Activated B cell treated with CpG ODN at 0.5 μM for 24 hours (primary cell): Measurements from ENCODE around the gene SCGB1D2. TPM values are rescaled to one million over a fixed set of nuclear protein-coding genes. Genes with fewer than 3 reads are reported as not detected.

ENCODE experiments used
- ATAC-seq: fragments of 200-7000 bp; cut with Tn5 transposase; one replicate; pipeline ENCODE4 v1.10.0; 2021; ENCODE audit warnings: low read depth, mild to moderate bottlenecking, moderate library complexity
- CTCF ChIA-PET: fragments of 350-600 bp; sonication (Branson Sonifier 250); formaldehyde crosslinking; loops from one replicate; lab custom pipeline; 2021; ENCODE audit warnings: antibody characterized with exemption; lab: Charles Lee
- POLR2A ChIA-PET: fragments of 350-600 bp; sonication (Branson Sonifier 250); formaldehyde crosslinking; loops from one replicate; lab custom pipeline; 2021; ENCODE audit warnings: antibody characterized with exemption; lab: Charles Lee
- DNase-seq: peaks from one replicate; pipeline ENCODE4 v3.0.0; 2022
- H3K27ac Mint-ChIP-seq: one replicate; pipeline ENCODE4 v1.8.0; 2020; ENCODE audit warnings: mixed read lengths
- H3K27me3 Mint-ChIP-seq: one replicate; pipeline ENCODE4 v1.8.0; 2021; ENCODE audit warnings: mixed read lengths
- H3K36me3 Mint-ChIP-seq: one replicate; pipeline ENCODE4 v1.8.0; 2021; ENCODE audit warnings: low read depth, mixed read lengths
- H3K4me1 Mint-ChIP-seq: one replicate; pipeline ENCODE4 v1.8.0; 2021; ENCODE audit warnings: mixed read lengths
- H3K4me3 Mint-ChIP-seq: one replicate; pipeline ENCODE4 v1.8.0; 2020; ENCODE audit warnings: mild to moderate bottlenecking, mixed read lengths
- H3K9me3 Mint-ChIP-seq: one replicate; pipeline ENCODE4 v1.8.0; 2020; ENCODE audit warnings: mixed read lengths
- intact Hi-C: fragments of 100-400 bp; cut with micrococcal nuclease; formaldehyde crosslinking; loops from one replicate; pipeline ENCODE4 v1.15.1; 2024
- total RNA-seq: library from RNA; stranded (reverse); gene quantifications from 2 replicates; pipeline ENCODE4 v1.2.3, GENCODE V29; 2022
- TF ChIP-seq, protein P1 (sequence below): fragments of 200-600 bp; IDR thresholded peaks from one replicate; pipeline ENCODE4 v1.8.0; 2022; ENCODE audit warnings: antibody characterized with exemption, mild to moderate bottlenecking

SCGB1D2 gene
- total RNA-seq, 1 donor from 2014 or later: not detected

DNA sequence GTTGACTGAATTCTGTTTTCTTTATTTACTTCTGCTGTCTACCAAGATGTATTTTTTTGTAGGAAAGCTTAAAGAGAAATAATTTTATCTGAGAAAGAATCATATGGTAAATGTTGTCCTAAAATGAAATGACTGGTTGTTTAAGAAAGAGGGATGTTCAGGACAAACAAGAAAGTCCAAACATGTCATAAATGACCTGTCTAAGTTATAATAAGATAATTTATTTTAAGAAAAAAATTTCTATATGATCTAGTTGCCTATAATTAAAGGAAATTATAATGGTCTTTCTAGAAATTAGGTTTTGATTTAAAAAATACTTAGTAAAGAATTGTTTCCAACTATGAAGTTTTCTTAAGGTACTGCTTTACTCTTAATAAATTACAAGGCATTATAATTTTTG, 38.4 kb downstream of the SCGB1D2 start:
- TF ChIP-seq, protein P1, sequence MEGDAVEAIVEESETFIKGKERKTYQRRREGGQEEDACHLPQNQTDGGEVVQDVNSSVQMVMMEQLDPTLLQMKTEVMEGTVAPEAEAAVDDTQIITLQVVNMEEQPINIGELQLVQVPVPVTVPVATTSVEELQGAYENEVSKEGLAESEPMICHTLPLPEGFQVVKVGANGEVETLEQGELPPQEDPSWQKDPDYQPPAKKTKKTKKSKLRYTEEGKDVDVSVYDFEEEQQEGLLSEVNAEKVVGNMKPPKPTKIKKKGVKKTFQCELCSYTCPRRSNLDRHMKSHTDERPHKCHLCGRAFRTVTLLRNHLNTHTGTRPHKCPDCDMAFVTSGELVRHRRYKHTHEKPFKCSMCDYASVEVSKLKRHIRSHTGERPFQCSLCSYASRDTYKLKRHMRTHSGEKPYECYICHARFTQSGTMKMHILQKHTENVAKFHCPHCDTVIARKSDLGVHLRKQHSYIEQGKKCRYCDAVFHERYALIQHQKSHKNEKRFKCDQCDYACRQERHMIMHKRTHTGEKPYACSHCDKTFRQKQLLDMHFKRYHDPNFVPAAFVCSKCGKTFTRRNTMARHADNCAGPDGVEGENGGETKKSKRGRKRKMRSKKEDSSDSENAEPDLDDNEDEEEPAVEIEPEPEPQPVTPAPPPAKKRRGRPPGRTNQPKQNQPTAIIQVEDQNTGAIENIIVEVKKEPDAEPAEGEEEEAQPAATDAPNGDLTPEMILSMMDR: no peak
- DNase-seq: no peak
- intact Hi-C loops: no loop called here
- no peaks in the 10 kb centered on the region for H3K36me3 Mint-ChIP-seq
- H3K4me1 Mint-ChIP-seq: no peaks in the 10 kb centered on the region
- no peak for ATAC-seq
- H3K9me3 Mint-ChIP-seq: no peaks in the 10 kb centered on the region
- H3K27me3 Mint-ChIP-seq: peaks cover 4% of the 10 kb centered on the region
- no peak overlapping the region for H3K4me3 Mint-ChIP-seq
- no peak overlapping the region for H3K27ac Mint-ChIP-seq
- POLR2A ChIA-PET: no interaction called here
- CTCF ChIA-PET: no interaction called here

Other genes with a start within 250 kb of the SCGB1D2 start
- gene INCENP, start 118.2 kb upstream of the SCGB1D2 start, total RNA-seq: 29.0 and 34.8 TPM in 2 replicates
- not detected in 2 replicates for gene SCGB1D1, start 52.0 kb upstream of the SCGB1D2 start, total RNA-seq
- not detected in 2 replicates for gene SCGB2A1, start 33.6 kb upstream of the SCGB1D2 start, total RNA-seq
- gene SCGB2A2, start 27.9 kb downstream of the SCGB1D2 start, total RNA-seq: not detected in 2 replicates
- not detected in 2 replicates for gene SCGB1D4, start 56.8 kb downstream of the SCGB1D2 start, total RNA-seq
- 0.98 and 1.3 TPM in 2 replicates for gene ASRGL1, start 95.2 kb downstream of the SCGB1D2 start, total RNA-seq
- not detected in 2 replicates for gene SCGB1A1, start 176.8 kb downstream of the SCGB1D2 start, total RNA-seq